Glutamatergic neuron (in vitro differentiated cells): ENCODE data around the gene HMX3. TPM values are rescaled to one million over a fixed set of nuclear protein-coding genes. Genes with fewer than 3 reads are reported as not detected.

Source experiments
- DNase-seq: peaks from one replicate; pipeline ENCODE4 v3.0.0; 2022
- H3K27ac Mint-ChIP-seq: one replicate; pipeline ENCODE4 v1.8.0; 2020; ENCODE audit warnings: mild to moderate bottlenecking, mixed read lengths, inconsistent platforms; ENCODE audit not compliant: unreplicated experiment
- H3K27me3 Mint-ChIP-seq: one replicate; pipeline ENCODE4 v1.8.0; 2020; ENCODE audit warnings: mild to moderate bottlenecking, moderate library complexity, mixed read lengths, inconsistent platforms; ENCODE audit not compliant: unreplicated experiment
- H3K36me3 Mint-ChIP-seq: one replicate; pipeline ENCODE4 v1.8.0; 2020; ENCODE audit warnings: mild to moderate bottlenecking, mixed read lengths, inconsistent platforms; ENCODE audit not compliant: unreplicated experiment
- H3K4me1 Mint-ChIP-seq: one replicate; pipeline ENCODE4 v1.8.0; 2020; ENCODE audit warnings: mild to moderate bottlenecking, low read depth, mixed read lengths, inconsistent platforms; ENCODE audit not compliant: unreplicated experiment
- H3K4me3 Mint-ChIP-seq: one replicate; pipeline ENCODE4 v1.8.0; 2020; ENCODE audit warnings: mild to moderate bottlenecking, mixed read lengths, inconsistent platforms; ENCODE audit not compliant: unreplicated experiment
- H3K9me3 Mint-ChIP-seq: one replicate; pipeline ENCODE4 v1.8.0; 2020; ENCODE audit warnings: mild to moderate bottlenecking, moderate library complexity, mixed read lengths, inconsistent platforms; ENCODE audit not compliant: unreplicated experiment
- total RNA-seq: library from RNA; stranded (reverse); fragmentation: NEBNext Ultra II Directional; extraction: Animal tissue kit (Norgen Biotek cat#: 25700); gene quantifications from one replicate; pipeline ENCODE4 v1.2.1, GENCODE V29; 2021; ENCODE audit not compliant: unreplicated experiment
- TF ChIP-seq, protein P1 (sequence below): fragments of 200-600 bp; sonication (generic); IDR thresholded peaks from one replicate; pipeline ENCODE4 v1.5.0; 2021; ENCODE audit not compliant: partially characterized antibody, unreplicated experiment

The HMX3 gene
- total RNA-seq, 1 donor from 2014 or later, result not detected

- H3K36me3 Mint-ChIP-seq, result no peaks in the 10 kb centered on the region
- TF ChIP-seq, protein P1, sequence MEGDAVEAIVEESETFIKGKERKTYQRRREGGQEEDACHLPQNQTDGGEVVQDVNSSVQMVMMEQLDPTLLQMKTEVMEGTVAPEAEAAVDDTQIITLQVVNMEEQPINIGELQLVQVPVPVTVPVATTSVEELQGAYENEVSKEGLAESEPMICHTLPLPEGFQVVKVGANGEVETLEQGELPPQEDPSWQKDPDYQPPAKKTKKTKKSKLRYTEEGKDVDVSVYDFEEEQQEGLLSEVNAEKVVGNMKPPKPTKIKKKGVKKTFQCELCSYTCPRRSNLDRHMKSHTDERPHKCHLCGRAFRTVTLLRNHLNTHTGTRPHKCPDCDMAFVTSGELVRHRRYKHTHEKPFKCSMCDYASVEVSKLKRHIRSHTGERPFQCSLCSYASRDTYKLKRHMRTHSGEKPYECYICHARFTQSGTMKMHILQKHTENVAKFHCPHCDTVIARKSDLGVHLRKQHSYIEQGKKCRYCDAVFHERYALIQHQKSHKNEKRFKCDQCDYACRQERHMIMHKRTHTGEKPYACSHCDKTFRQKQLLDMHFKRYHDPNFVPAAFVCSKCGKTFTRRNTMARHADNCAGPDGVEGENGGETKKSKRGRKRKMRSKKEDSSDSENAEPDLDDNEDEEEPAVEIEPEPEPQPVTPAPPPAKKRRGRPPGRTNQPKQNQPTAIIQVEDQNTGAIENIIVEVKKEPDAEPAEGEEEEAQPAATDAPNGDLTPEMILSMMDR, result no peak
- H3K4me3 Mint-ChIP-seq, result peak overlapping the region; percentile 0
- no peak for DNase-seq
- H3K4me1 Mint-ChIP-seq, result peaks cover 24% of the 10 kb centered on the region
- no peak overlapping the region for H3K27ac Mint-ChIP-seq
- H3K9me3 Mint-ChIP-seq, result peaks cover 13% of the 10 kb centered on the region
- peaks cover 49% of the 10 kb centered on the region for H3K27me3 Mint-ChIP-seq
Observed at GRCh38 chr10:123141791-123142700, 6.3 kb downstream of the HMX3 start.

- Mint-ChIP-seq H3K4me1 (peaks cover 25% of the 10 kb centered on the region), H3K4me3 (peak overlapping the region; percentile 57), H3K36me3 (no peaks in the 10 kb centered on the region), H3K27me3 (peaks cover 52% of the 10 kb centered on the region), H3K27ac (no peak overlapping the region), H3K9me3 (peaks cover 13% of the 10 kb centered on the region)
- TF ChIP-seq, protein P1, result no peak
- no peak for DNase-seq
Observed at GRCh38 chr10:123142701-123143161, 7.0 kb downstream of the HMX3 start.

- H3K36me3 Mint-ChIP-seq, result no peaks in the 10 kb centered on the region
- DNase-seq, result peak; percentile 38
- H3K27ac Mint-ChIP-seq, result no peak overlapping the region
- TF ChIP-seq, protein P1, result no peak
- H3K4me1 Mint-ChIP-seq, result peaks cover 25% of the 10 kb centered on the region
- H3K9me3 Mint-ChIP-seq, result peaks cover 12% of the 10 kb centered on the region
- peaks cover 49% of the 10 kb centered on the region for H3K27me3 Mint-ChIP-seq
- H3K4me3 Mint-ChIP-seq, result peak overlapping the region; percentile 57
Observed at GRCh38 chr10:123143162-123143824, 7.5 kb downstream of the HMX3 start.

- peaks cover 10% of the 10 kb centered on the region for H3K9me3 Mint-ChIP-seq
- no peaks in the 10 kb centered on the region for H3K36me3 Mint-ChIP-seq
- H3K27me3 Mint-ChIP-seq, result peaks cover 47% of the 10 kb centered on the region
- no peak overlapping the region for H3K4me3 Mint-ChIP-seq
- H3K27ac Mint-ChIP-seq, result no peak overlapping the region
- DNase-seq, result no peak
- TF ChIP-seq, protein P1, result no peak
- H3K4me1 Mint-ChIP-seq, result peaks cover 26% of the 10 kb centered on the region
Observed at GRCh38 chr10:123143825-123144168, 8.0 kb downstream of the HMX3 start.
